CMK (cell line): Measurements from ENCODE around the gene UCN3.

Experiments used
- DNase-seq: peaks from one replicate; pipeline ENCODE4 v3.0.0-alpha.2; 2010; ENCODE audit warnings: low read depth

The UCN3 gene, protein sequence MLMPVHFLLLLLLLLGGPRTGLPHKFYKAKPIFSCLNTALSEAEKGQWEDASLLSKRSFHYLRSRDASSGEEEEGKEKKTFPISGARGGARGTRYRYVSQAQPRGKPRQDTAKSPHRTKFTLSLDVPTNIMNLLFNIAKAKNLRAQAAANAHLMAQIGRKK

GRCh38 chr10:5364890-5365338 lies at the start of gene UCN3:
UCN3 (plus strand) TSS chr10:5364966; CDS start chr10:5373721, 8,755 bp downstream.
- DNase-seq = no peak

GRCh38 chr10:5317547-5318107 lies 47.1 kb upstream of the UCN3 start:
- no peak for DNase-seq

DNA sequence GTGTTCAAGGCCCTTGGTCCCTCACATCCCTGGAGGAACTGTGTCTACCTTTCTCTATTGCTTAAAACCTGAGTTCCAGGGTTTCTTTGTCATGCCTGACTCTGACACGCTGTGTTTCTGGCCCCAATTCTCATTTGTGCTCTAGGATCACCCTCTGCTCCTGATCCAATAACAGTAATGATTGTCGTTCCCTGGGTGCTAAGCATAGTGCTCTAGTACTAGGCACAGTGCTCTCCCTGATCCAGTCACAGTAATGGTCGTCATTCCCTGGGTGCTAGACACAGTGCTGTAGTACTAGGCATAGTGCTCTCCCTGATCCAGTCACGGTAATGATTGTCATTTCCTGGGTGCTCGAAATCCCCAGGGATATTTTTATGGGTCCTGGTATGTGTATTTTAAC lies 46.6 kb upstream of the UCN3 start:
- no peak for DNase-seq

DNA sequence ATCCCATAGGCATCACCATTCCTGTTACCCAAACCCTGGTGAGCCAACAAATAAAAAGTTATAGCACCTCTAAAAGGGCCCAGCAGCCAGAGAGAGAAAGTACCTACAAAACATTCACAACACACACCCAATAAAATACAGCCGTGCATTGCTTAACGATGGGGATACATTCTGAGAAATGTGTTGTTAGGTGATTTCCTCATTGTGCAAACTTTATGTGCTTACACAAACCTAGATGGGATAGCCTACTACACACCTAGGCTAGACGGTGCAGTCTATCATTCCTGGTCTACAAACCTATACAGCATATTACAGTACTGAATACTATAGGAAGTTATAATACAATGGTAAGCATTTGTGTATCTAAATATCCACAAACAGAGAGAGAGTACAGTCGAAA lies 44.9 kb upstream of the UCN3 start:
- DNase-seq = no peak

- no peak for DNase-seq
Measured at GRCh38 chr10:5321273-5321672, 43.5 kb upstream of the UCN3 start.

GRCh38 chr10:5323446-5323845 lies 41.3 kb upstream of the UCN3 start:
- DNase-seq = no peak

DNA sequence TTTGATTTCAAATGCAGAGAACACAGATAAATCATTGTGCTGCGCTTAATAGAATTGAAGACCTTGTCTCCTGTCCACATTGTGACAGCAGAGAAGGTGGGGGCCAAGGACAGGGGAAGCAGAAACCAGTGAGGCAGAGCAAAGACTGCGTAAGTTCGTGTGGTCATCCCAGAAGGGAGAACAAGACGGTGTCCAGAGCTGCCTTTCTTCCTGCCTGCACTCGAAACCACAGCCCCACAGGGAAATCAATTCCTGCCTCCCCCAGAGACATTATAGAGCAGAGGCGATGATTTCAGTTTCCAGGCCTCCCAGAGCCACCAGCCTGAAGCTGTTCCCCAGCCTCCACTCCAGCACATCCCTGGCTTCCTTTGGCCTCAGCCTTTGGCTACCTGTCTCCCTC lies 39.7 kb upstream of the UCN3 start:
- DNase-seq = no peak

- no peak for DNase-seq
Measured at GRCh38 chr10:5334196-5334880, 30.4 kb upstream of the UCN3 start.

DNA sequence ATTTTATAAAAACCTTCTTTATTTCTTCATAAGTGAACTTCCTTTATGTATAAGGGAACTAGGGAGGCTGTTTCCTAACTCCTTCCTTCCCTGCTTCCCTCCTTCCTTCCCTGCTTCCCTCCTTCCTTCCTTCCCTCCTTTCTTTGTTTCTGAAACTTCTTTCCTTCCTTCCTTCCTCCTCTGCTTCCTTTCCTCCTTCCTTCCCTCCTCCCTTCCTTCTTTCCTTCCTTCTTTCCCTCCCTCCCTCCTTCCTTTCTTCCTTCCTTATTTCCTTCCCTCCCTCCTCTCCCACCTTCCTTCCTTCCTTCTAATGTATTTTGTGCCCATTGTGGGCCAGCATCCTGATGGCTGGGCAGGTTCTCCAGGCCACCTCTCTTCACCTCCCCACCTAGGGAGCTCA lies 26.8 kb upstream of the UCN3 start:
- no peak for DNase-seq

GRCh38 chr10:5343092-5343491 lies 21.7 kb upstream of the UCN3 start:
- no peak for DNase-seq

- DNase-seq = no peak
Measured at GRCh38 chr10:5343561-5343960, 21.2 kb upstream of the UCN3 start.

GRCh38 chr10:5343979-5344378 lies 20.8 kb upstream of the UCN3 start:
- DNase-seq = no peak

DNA sequence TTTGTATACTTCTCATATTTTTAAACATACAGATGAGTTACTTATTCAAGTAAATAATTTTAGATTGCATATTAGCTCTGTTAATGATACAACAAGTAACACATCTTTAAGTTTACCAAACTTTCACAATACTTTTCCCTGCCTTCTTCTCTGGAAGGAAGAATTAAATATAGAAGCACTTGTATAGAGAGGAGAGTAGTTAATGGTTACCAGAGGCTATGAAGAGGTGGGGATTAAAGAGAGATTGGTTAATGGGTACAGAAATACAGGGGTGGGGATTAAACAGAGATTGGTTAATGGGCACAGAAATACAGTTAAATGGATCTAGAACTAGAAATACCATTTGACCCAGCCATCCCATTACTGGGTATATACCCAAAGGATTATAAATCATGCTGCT lies 20.0 kb upstream of the UCN3 start:
- no peak for DNase-seq

DNA sequence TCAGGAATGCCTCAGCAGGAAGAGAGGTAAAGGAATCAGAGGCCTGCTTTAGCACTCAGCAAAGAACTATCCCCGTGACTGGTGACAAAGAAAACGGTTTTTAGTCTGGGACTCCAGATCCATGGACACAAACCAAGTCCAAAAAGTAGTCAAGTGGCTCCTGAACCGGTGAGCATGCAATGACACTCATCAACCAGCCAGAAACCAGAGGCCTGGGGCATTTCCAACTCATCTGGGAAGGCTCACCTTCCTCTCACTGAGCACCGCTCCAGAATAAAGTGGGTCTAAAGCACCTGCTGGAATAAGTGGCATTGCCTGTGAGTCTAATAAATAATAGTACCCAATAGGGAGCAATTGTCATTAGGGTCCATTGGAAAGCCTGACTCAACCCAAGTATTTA lies 17.9 kb upstream of the UCN3 start:
- DNase-seq = no peak

GRCh38 chr10:5349362-5349761 lies 15.4 kb upstream of the UCN3 start:
- DNase-seq = no peak

GRCh38 chr10:5354068-5354467 lies 10.7 kb upstream of the UCN3 start:
- DNase-seq = no peak

DNA sequence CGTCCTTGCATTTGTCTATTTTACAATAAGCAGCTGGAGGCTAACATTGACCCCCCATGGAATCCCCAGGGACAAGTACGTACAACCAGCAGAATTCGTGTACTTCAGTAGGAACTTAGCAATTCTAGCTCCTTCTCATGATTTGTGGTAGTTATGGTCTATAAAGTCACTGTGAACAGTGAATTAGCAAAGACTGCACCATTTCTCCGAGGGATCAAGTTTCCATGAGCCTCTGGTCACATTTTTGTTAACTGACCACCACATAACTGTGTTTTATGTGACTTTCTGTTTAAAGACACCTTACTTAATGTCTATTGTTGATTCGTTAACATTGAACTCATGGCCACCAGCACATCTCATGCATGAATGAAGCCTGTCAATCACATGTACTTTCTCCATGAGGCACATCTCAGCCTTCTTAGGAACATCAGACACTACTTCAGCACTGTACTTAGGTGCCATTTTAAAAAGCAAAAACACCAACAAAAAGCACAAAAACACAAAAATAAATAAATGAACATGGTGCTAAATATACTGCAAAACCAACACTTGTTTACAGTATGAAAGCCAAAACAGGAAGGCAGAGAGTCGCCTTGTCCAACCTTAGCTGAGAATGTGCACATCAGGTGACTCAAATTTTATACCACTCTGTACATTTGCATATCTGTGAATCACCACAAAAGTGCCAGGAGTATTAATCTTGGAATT lies 9.0 kb upstream of the UCN3 start:
- no peak for DNase-seq

DNA sequence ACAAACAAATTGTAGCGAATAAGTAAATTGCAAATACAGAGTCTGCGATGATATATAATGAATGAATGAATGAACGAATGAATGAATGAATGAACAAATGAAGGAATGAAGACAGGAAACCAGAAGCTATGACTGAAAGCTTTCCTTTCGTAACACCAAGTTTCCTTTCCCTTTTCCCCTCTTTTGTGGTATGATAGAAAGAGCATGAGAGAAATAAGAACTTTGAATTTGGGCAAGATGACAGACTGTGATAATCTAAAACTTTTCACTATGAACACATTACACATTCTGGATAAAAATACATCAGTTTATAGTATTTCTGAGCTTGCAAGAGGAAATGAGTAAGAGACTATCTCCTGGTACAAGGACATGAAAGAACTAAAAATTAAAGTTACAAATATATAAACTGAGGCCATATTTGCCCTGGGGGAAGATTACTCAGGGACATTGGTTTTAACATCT lies 8.4 kb upstream of the UCN3 start:
- DNase-seq = no peak

DNA sequence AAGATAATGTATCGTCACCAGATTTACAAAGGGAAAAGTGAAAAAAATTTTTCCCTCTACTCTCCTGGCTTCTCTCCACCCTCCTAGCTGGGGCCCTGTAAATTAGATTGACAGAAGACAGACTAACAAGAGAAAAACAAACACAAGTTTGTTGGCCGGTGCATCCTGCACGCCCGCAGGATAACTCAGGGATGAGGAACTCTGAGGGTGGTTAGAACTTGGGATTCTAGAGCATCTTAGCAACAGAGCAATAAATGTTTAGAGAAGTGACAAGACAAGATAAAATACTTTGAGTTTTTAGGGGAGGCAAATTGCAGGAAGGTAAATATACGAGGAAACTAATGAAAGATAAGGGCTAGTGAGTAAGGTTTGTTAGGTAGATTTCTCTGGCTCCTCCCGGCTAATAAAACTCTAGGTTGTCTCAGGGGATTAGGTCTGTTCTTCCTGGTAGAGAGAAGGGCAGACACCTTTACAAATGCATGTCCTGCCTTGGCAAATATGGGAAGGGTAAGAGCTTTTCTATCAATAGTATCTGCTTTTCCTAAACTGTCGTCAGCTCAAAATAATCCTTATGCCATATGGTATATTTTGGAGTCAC lies 4.3 kb upstream of the UCN3 start:
- DNase-seq = no peak

DNA sequence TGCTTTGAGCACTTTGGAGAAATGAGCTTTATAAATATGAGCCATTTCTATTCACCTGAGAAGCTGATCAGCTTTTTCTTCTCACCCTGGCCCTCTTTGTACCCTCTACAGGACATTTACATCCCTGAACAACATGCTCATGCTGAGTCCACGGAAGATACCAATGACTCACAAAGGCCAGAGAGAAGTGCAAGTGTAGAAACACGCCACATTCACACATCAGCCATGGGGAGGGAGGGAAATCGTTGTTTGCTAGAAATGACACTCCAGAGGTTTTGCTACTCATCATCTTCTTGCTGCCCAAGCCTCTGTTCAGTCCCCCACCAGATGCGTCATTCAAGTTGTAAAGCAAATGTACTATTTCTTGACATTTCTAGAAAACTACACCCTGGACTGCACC lies 2.8 kb upstream of the UCN3 start:
- DNase-seq = no peak

DNA sequence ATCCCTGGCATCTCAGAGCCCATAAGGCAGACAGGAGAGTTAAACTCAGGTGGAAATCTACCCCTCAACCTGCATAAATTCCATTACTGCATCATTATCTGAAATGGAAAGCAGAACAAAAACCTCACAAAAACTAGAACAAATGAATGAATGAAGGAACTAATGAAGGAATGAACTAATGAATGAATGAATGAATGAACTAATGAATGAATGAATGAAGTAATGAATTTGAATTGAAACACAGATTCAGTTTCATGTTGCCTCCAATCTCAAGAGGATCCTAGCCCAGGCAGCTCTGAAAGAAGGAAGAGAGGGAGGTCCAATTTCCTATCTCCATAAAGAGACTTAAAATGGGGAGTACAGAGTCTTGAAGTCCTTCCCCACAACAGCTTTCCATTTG lies 1.9 kb upstream of the UCN3 start:
- no peak for DNase-seq

DNA sequence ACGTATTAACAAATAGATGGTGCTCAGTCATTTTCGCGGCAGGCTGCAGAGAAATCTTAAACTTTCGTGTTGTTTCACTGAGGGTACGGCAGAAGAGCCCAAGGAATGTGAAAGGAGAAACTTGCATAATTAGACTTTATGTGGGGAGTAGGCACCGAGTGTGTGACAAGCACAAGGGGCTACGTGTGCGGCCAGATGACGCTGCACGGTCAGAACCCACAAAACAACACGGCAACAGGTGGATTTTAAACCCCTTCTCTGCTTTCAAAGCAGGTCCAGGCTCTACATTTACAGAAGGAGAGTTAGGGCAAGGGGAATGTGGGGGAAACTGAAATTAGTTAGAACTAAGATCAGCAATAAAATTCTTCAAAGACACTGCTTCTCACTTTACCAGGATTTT lies 392 bp upstream of the UCN3 start:
- no peak for DNase-seq

DNA sequence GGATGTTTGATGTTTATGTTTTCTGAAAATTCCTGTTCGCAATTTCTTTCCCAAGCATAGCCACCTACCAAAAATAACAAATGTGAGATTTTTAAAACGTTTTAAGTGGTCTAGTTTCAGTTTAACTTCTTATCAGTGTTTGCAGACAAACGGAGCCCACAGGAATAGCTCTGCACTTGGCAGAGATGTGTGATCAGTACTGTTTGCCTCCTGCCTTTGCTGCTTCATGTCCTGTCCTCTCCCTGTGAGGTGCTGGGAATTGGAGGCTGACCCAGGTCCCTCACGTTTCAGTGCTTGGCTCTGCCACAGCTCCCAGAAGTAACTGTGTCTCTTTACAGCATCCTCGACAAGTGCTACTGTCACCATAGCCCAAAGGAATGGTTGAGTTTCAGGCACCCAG lies 1.2 kb downstream of the UCN3 start:
- DNase-seq = no peak
